GM23248 (cell line): Measurements from ENCODE around the gene TP53I3.

Experiments used
- EZH2 ChIP-seq: fragments of 200-600 bp; sonication (generic); IDR thresholded peaks from 2 replicates; pipeline ENCODE4 v1.6.1; 2018; ENCODE audit warnings: antibody characterized with exemption, mild to moderate bottlenecking; ENCODE audit not compliant: insufficient read depth, poor library complexity, severe bottlenecking
- EZH2phosphoT487 ChIP-seq: fragments of 200-600 bp; sonication (generic); IDR thresholded peaks from 2 replicates; pipeline ENCODE4 v1.6.1; 2018; ENCODE audit warnings: antibody characterized with exemption, moderate library complexity, mild to moderate bottlenecking, low read depth; ENCODE audit not compliant: insufficient read depth

GRCh38 chr2:24049485-24050021, 35.1 kb downstream of the TP53I3 start, which contains the start of gene FKBP1B:
- TF ChIP-seq EZH2, result no peak
- no peak for TF ChIP-seq EZH2phosphoT487
